ENCODE results near the gene TBC1D32.
"Not testable (repeated sequence)": the region's sequence is repeated elsewhere in the genome, so short reads cannot be mapped to it uniquely, and the experiment has no call there.

TBC1D32 gene

DNA sequence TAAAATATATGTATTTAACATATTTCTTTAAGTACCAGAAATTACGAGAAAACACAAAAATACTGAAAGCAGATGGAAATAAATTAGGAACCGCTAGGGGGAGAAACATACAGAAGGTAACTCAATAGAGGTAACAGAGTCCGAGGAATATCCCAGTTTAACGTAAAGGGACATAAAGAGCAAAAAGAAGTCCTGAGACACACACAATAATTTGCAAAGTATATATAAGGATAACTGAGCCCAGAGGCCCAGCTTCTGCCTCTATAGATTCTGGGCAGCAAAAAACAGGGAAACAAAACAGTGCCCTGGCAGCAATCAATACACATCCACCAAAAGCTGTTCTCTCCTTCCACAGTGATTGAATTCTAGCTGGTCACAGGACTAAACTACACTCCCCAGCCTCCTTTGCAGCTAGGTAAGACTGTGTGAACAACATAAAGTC, 15.1 kb downstream of the TBC1D32 start:
- no peaks in the 10 kb centered on the region for H3K4me1 ChIP-seq (ENCODE audit: insufficient read depth, low read length)
- H3K27me3 ChIP-seq (ENCODE audit: insufficient read depth, low read length), result no peaks in the 10 kb centered on the region
- WGBS, result 57% methylated on average over 4 of the region's 4 CpGs
- H3K9me3 ChIP-seq (ENCODE audit: insufficient read depth, low read depth, low read length), result no peaks in the 10 kb centered on the region
- no peak overlapping the region for H3K9ac ChIP-seq (ENCODE audit: low read depth, low read length)
- H3K4me3 ChIP-seq (ENCODE audit: low read length), result peak overlapping the region; percentile 14; the same call in 1 of the 2 replicates
- no peak overlapping the region for H3K27ac ChIP-seq (ENCODE audit: low read depth, low read length)
- H3K36me3 ChIP-seq (ENCODE audit: insufficient read depth, low read length), result peaks cover 8% of the 10 kb centered on the region; the same call in 1 of the 2 replicates

DNA sequence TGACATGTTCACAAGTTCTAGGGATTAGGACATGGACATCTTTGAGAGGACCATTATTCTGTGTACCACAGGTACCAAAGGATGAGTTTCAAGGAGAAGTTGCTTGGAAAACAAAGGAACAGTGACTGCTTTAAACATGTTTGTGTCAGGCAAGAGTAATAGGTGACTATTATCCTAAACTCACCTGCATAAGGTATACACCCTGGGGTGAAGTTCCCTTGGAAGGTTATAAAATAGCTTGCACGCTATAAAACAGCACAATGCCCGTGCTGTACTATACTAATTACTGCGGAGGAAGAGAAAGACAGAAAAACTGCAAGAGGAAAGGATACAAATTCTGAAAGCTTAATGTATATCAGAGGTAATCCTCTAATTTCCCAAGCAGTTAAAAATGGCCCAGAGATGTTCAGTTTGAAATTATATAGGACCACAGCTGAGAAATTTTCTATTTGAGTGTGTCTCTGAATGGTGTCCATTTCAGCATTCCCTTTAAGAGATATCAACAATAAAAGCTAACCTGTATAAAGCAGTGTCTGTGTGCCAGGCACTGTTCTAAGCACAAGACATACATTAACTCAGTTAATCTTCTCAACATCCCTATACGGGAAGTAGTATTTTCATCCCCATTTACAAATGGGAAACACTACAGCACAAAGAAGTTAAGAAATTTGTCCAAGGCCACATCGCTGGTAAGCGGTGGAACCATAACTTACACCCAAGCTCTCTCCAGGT, 19.7 kb downstream of the TBC1D32 start:
- H3K9me3 ChIP-seq (ENCODE audit: insufficient read depth, low read depth, low read length), result no peaks in the 10 kb centered on the region
- H3K9ac ChIP-seq (ENCODE audit: low read depth, low read length), result no peak overlapping the region
- H3K27ac ChIP-seq (ENCODE audit: low read depth, low read length), result no peak overlapping the region
- no peaks in the 10 kb centered on the region for H3K36me3 ChIP-seq (ENCODE audit: insufficient read depth, low read length)
- no peaks in the 10 kb centered on the region for H3K4me1 ChIP-seq (ENCODE audit: insufficient read depth, low read length)
- H3K4me3 ChIP-seq (ENCODE audit: low read length), result no peak overlapping the region
- H3K27me3 ChIP-seq (ENCODE audit: insufficient read depth, low read length), result no peaks in the 10 kb centered on the region
- WGBS, result 87% methylated on average over 6 of the region's 6 CpGs

DNA sequence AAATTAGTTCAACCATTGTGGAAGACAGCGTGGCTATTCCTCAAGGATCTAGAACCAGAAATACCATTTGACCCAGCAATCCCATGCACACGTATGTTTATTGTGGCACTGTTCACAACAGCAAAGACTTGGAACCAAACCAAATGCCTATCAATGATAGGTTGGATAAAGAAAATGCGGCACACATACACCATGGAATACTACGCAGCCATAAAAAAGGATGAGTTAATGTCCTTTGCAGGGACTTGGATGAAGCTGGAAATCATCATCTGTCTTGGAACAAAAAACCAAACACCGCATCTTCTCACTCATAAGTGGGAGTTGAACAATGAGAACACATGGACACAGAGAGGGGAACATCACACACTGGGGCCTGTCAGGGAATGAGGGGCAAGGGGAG, 22.5 kb downstream of the TBC1D32 start:
- not testable (repeated sequence) for H3K4me1 ChIP-seq (ENCODE audit: insufficient read depth, low read length); H3K27me3 ChIP-seq (ENCODE audit: insufficient read depth, low read length); H3K9ac ChIP-seq (ENCODE audit: low read depth, low read length); H3K27ac ChIP-seq (ENCODE audit: low read depth, low read length); H3K36me3 ChIP-seq (ENCODE audit: insufficient read depth, low read length); H3K9me3 ChIP-seq (ENCODE audit: insufficient read depth, low read depth, low read length); H3K4me3 ChIP-seq (ENCODE audit: low read length)
- WGBS, result 99% methylated on average over 5 of the region's 5 CpGs

DNA sequence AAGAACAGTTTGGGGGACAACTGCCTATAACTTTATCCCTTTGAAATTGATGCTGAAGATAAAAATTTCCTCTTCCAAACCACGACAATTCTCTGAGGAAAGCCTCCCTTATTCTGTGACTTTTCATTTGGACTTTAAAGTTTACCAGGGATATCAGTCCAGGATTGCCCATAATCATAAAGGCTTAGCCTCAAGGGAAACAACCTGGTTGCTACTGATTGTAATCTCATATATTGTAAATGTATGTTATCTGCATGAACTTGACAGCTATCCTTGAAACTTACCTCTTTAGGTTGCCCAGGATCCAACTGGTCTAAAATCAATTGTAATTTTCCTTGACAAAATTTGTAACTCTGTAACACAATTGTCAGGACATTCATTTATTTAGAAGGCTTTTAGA, 23.8 kb downstream of the TBC1D32 start:
- no peak overlapping the region for H3K9ac ChIP-seq (ENCODE audit: low read depth, low read length)
- no peaks in the 10 kb centered on the region for H3K36me3 ChIP-seq (ENCODE audit: insufficient read depth, low read length)
- no peaks in the 10 kb centered on the region for H3K9me3 ChIP-seq (ENCODE audit: insufficient read depth, low read depth, low read length)
- H3K27me3 ChIP-seq (ENCODE audit: insufficient read depth, low read length), result no peaks in the 10 kb centered on the region
- H3K4me1 ChIP-seq (ENCODE audit: insufficient read depth, low read length), result no peaks in the 10 kb centered on the region
- WGBS, result 91% methylated on average over 1 of the region's 1 CpG
- H3K27ac ChIP-seq (ENCODE audit: low read depth, low read length), result no peak overlapping the region
- no peak overlapping the region for H3K4me3 ChIP-seq (ENCODE audit: low read length)

DNA sequence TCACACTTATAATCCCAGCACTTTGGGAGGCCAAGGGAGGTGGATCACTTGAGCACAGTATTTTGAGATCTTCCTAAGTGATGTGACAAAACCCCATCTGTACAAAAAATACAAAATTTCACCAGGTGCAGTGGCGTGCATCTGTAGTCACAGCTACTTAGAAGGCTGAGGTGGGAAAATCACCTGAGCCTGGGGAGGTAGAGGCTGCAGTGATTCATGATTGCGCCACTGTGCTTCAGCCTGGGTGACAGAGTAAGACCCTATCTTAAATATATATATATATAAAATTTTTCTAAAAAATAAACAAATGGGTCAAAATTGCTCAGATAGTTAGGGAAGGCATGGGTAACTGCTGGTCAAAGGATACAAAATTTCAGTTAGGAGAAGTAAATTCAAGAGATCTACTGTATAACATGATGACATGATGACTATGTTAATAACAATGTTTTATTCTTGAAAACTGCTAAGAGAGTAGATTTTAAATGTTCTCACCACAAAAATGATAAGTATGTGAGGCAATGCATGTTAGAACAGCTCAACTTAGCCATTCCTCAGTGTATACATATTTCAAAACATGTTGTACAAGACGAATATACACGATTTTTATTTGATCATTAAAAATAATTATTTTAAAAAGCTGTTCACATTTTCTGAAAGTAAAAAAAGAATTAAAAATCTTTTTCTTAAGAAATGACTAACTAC, 24.4 kb downstream of the TBC1D32 start:
- H3K4me1 ChIP-seq (ENCODE audit: insufficient read depth, low read length), result no peaks in the 10 kb centered on the region

DNA sequence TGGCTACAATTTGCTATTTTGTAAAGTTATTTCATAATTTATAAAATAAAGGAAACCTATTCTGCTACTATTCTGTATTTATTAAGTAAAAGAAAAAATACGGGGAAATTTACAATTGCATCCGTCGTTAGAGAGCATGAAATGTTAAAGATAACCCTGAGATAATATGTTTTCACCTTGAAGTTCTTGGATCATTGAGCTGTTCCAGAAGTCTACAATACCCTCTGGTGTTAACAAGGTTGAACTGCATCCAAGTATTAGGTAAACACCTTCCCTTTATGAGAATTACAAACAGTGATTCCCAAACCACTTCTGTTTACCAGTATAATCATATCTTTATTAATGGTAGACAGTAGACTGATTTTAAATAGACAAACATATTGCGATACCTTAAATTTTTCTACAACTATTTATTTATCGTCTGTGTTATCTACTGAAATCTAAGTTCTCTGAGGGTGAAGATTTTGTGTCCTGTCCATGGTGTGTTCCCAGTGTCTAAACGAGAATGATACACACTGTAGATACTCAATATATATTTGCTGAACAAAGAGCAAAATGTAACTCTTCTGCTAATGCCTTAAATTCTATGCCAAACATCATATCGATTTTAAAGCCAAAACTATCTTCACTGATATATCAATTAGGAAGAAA, 28.2 kb downstream of the TBC1D32 start:
- WGBS, result 79% methylated on average over 4 of the region's 7 CpGs
- H3K9ac ChIP-seq (ENCODE audit: low read depth, low read length), result no peak overlapping the region
- H3K27ac ChIP-seq (ENCODE audit: low read depth, low read length), result no peak overlapping the region
- no peaks in the 10 kb centered on the region for H3K27me3 ChIP-seq (ENCODE audit: insufficient read depth, low read length)
- H3K4me1 ChIP-seq (ENCODE audit: insufficient read depth, low read length), result no peaks in the 10 kb centered on the region
- peaks cover 7% of the 10 kb centered on the region; the same call in 1 of the 2 replicates for H3K36me3 ChIP-seq (ENCODE audit: insufficient read depth, low read length)
- no peaks in the 10 kb centered on the region for H3K9me3 ChIP-seq (ENCODE audit: insufficient read depth, low read depth, low read length)
- H3K4me3 ChIP-seq (ENCODE audit: low read length), result no peak overlapping the region

More for the DNA sequence above, 24.4 kb downstream of the TBC1D32 start:
- Histone ChIP-seq H3K36me3 (ENCODE audit: insufficient read depth, low read length) (no peaks in the 10 kb centered on the region), H3K9me3 (ENCODE audit: insufficient read depth, low read depth, low read length) (no peaks in the 10 kb centered on the region), H3K9ac (ENCODE audit: low read depth, low read length) (no peak overlapping the region), H3K27ac (ENCODE audit: low read depth, low read length) (no peak overlapping the region), H3K4me3 (ENCODE audit: low read length) (no peak overlapping the region), H3K27me3 (ENCODE audit: insufficient read depth, low read length) (no peaks in the 10 kb centered on the region)
- 93% methylated on average over 2 of the region's 4 CpGs for WGBS

DNA sequence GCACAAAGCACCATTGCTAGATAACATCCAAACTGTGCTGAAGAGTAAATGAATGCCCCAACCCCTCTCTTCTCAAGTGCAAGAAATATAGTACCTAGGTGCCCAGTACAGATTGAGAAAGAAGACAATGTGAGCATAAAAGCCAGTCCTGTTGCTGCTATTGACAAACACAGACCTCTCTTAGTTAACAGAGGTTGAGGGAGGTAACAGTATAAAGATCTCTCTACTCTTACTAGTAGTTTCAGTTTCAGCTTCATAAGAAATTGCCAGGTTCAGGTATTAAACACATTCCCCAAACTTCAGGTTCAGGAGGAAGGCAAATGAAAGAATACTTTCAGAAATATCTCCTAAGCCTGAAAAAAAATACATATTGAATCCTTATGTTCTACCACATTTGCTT, 31.4 kb downstream of the TBC1D32 start:
- H3K27ac ChIP-seq (ENCODE audit: low read depth, low read length), result no peak overlapping the region
- H3K4me3 ChIP-seq (ENCODE audit: low read length), result no peak overlapping the region
- peaks cover 7% of the 10 kb centered on the region; the same call in 1 of the 2 replicates for H3K36me3 ChIP-seq (ENCODE audit: insufficient read depth, low read length)
- no peak overlapping the region for H3K9ac ChIP-seq (ENCODE audit: low read depth, low read length)
- H3K27me3 ChIP-seq (ENCODE audit: insufficient read depth, low read length), result no peaks in the 10 kb centered on the region
- no peaks in the 10 kb centered on the region for H3K9me3 ChIP-seq (ENCODE audit: insufficient read depth, low read depth, low read length)
- no peaks in the 10 kb centered on the region for H3K4me1 ChIP-seq (ENCODE audit: insufficient read depth, low read length)

DNA sequence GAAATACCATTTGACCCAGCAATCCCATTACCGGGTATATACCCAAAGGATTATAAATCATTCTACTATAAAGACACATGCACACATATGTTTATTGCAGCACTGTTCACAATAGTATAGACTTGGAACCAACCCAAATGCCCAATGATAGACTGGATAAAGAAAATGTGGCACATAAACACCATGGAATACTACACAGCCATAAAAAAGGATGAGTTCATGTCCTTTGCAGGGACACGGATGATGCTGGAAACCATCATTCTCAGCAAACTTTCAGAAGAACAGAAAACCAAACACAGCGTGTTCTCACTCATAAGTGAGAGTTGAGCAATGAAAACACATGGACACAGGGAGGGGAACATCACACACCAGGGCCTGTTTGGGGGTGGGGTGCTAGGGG, 33.1 kb downstream of the TBC1D32 start:
- not testable (repeated sequence) for H3K36me3 ChIP-seq (ENCODE audit: insufficient read depth, low read length); H3K27ac ChIP-seq (ENCODE audit: low read depth, low read length); H3K9ac ChIP-seq (ENCODE audit: low read depth, low read length); H3K4me3 ChIP-seq (ENCODE audit: low read length); H3K9me3 ChIP-seq (ENCODE audit: insufficient read depth, low read depth, low read length); H3K27me3 ChIP-seq (ENCODE audit: insufficient read depth, low read length); H3K4me1 ChIP-seq (ENCODE audit: insufficient read depth, low read length)
- WGBS, result 96% methylated on average over 3 of the region's 3 CpGs

DNA sequence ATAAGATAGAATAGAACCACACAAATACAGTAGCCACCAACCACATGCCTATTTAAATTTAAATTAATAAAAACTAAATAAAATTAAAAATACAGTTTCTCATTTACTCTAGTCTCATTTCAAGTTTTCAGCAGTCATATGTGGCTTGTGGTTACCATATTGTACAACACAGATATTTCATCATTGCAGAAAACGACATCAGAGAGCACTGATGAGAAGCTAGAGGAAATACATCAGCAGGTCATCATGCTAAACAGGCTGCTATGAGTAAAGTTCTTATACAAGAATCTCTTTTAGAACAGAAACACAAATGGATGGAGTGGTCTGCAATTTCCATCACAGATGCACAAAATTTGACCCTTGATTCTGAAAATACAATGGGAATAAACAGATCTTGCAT, 36.6 kb downstream of the TBC1D32 start:
- H3K27ac ChIP-seq (ENCODE audit: low read depth, low read length), result no peak overlapping the region

DNA sequence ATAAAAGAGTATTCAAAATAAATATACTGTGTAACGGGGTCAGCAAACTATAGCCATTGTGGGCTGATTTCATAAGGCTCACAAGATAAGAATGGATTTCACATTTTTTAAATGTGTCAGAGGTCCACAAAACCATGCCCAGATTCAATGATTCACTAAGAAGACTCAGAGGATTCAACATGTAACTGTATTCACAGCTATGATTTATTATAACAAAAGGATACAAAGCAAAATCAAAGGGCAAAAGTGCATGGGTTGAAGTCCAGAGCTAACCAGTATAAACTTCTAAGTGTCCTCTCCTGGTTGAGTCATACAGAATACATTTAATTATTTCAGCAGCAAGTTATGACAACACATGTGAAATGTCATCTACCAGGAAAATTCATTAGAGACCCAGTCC, 49.2 kb downstream of the TBC1D32 start:
- Histone ChIP-seq H3K9me3 (ENCODE audit: insufficient read depth, low read depth, low read length) (no peaks in the 10 kb centered on the region), H3K27ac (ENCODE audit: low read depth, low read length) (no peak overlapping the region), H3K36me3 (ENCODE audit: insufficient read depth, low read length) (peaks cover 7% of the 10 kb centered on the region; the same call in 1 of the 2 replicates), H3K9ac (ENCODE audit: low read depth, low read length) (no peak overlapping the region), H3K4me3 (ENCODE audit: low read length) (no peak overlapping the region), H3K27me3 (ENCODE audit: insufficient read depth, low read length) (no peaks in the 10 kb centered on the region), H3K4me1 (ENCODE audit: insufficient read depth, low read length) (no peaks in the 10 kb centered on the region)
- 94% methylated on average over 1 of the region's 1 CpG for WGBS

More for the DNA sequence above, 36.6 kb downstream of the TBC1D32 start:
- WGBS, result 89% methylated on average over 1 of the region's 1 CpG
- no peaks in the 10 kb centered on the region for H3K4me1 ChIP-seq (ENCODE audit: insufficient read depth, low read length)
- H3K27me3 ChIP-seq (ENCODE audit: insufficient read depth, low read length), result no peaks in the 10 kb centered on the region
- H3K9ac ChIP-seq (ENCODE audit: low read depth, low read length), result no peak overlapping the region
- no peak overlapping the region for H3K4me3 ChIP-seq (ENCODE audit: low read length)
- H3K36me3 ChIP-seq (ENCODE audit: insufficient read depth, low read length), result peaks cover 6% of the 10 kb centered on the region; the same call in 1 of the 2 replicates
- no peaks in the 10 kb centered on the region for H3K9me3 ChIP-seq (ENCODE audit: insufficient read depth, low read depth, low read length)

DNA sequence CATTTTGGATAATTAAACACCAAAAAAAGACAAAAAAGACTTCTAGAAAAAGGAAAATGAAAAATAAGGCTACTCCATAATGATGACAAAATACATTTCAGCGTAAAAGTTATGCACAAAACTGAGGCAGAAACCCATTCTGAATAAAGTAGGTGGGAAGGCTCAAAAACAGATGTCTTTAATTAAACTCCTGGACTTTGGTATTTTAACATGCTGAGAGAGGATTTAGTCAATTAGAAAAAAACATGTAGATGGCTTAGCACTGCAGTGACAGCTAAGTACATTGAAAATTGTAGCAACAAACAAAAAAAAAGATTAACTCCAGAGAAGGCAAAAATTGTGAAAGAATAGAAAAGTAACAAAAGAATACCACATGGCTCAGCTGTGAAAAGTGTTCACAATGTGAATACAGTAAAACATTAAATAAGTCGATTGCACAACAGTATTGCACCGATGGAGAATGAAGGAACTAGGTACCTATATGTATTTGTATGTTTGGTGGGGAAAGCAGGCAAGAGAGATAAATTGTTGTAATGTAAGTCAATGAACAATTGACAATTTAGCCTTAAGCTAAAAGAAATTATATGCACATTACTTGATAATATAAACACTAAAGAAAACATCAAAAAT, 59.5 kb downstream of the TBC1D32 start:
- Histone ChIP-seq H3K9me3 (ENCODE audit: insufficient read depth, low read depth, low read length) (no peaks in the 10 kb centered on the region), H3K9ac (ENCODE audit: low read depth, low read length) (no peak overlapping the region), H3K4me3 (ENCODE audit: low read length) (no peak overlapping the region), H3K27ac (ENCODE audit: low read depth, low read length) (no peak overlapping the region), H3K36me3 (ENCODE audit: insufficient read depth, low read length) (0 out of 2 replicates have a peak, but pooled peaks cover 3% of the 10 kb centered on the region), H3K4me1 (ENCODE audit: insufficient read depth, low read length) (no peaks in the 10 kb centered on the region), H3K27me3 (ENCODE audit: insufficient read depth, low read length) (no peaks in the 10 kb centered on the region)
- 98% methylated on average over 3 of the region's 3 CpGs for WGBS

Measured in HUES64 (cell line).